HepG2 (cell line): ENCODE measurements around the gene MAT2A. TPM values are rescaled to one million over a fixed set of nuclear protein-coding genes. Genes with fewer than 3 reads are reported as not detected.

Experiments used
- AKAP8 ChIP-seq: sonication (generic); formaldehyde crosslinking; IDR thresholded peaks from 2 replicates; pipeline ENCODE4 v1.5.1; 2020; ENCODE audit warnings: mild to moderate bottlenecking, missing genetic modification reagents
- CREBL2 ChIP-seq: sonication (generic); formaldehyde crosslinking; IDR thresholded peaks from 2 replicates; pipeline ENCODE4 v1.8.1; 2023; ENCODE audit warnings: missing genetic modification reagents, mild to moderate bottlenecking, borderline replicate concordance
- FOXC1 ChIP-seq: sonication (generic); formaldehyde crosslinking; IDR thresholded peaks from 2 replicates; pipeline ENCODE4 v1.8.0; 2022; ENCODE audit warnings: mild to moderate bottlenecking, missing genetic modification reagents, borderline replicate concordance
- FOXM1 ChIP-seq: sonication (generic); formaldehyde crosslinking; IDR thresholded peaks from 2 replicates; pipeline ENCODE4 v1.5.0; 2020; ENCODE audit warnings: missing genetic modification reagents
- GMEB2 ChIP-seq: IDR thresholded peaks from 2 replicates; pipeline ENCODE4 v1.6.1; 2016; ENCODE audit warnings: missing biosample characterization, missing genetic modification reagents, low read depth
- HOXA3 ChIP-seq: sonication (generic); formaldehyde crosslinking; IDR thresholded peaks from 2 replicates; pipeline ENCODE4 v1.5.0; 2020; ENCODE audit warnings: missing genetic modification reagents
- IKZF1 ChIP-seq: fragments of 450-650 bp; IDR thresholded peaks from 2 replicates; pipeline ENCODE4 v1.7.1; 2016
- MLX ChIP-seq: IDR thresholded peaks from 2 replicates; pipeline ENCODE4 v1.6.1; 2016
- MTERF4 ChIP-seq: sonication (generic); formaldehyde crosslinking; IDR thresholded peaks from 2 replicates; pipeline ENCODE4 v1.8.0; 2023; ENCODE audit warnings: mild to moderate bottlenecking, missing genetic modification reagents
- MZF1 ChIP-seq: sonication (generic); formaldehyde crosslinking; IDR thresholded peaks from 2 replicates; pipeline ENCODE4 v1.8.1; 2023; ENCODE audit warnings: mild to moderate bottlenecking, missing genetic modification reagents, borderline replicate concordance
- RXRA ChIP-seq: sonication (generic); formaldehyde crosslinking; IDR thresholded peaks from 2 replicates; pipeline ENCODE4 v1.5.1; 2020; ENCODE audit warnings: missing genetic modification reagents
- SP140L ChIP-seq: sonication (generic); formaldehyde crosslinking; IDR thresholded peaks from 2 replicates; pipeline ENCODE4 v1.4.0; 2020; ENCODE audit warnings: missing genetic modification reagents, borderline replicate concordance
- SSRP1 ChIP-seq: IDR thresholded peaks from 2 replicates; pipeline ENCODE4 v1.6.1; 2016; ENCODE audit warnings: control low read depth
- TOE1 ChIP-seq: sonication (generic); formaldehyde crosslinking; IDR thresholded peaks from 2 replicates; pipeline ENCODE4 v1.4.0; 2020; ENCODE audit warnings: mild to moderate bottlenecking, missing genetic modification reagents
- ZFP62 ChIP-seq: sonication (generic); formaldehyde crosslinking; IDR thresholded peaks from 2 replicates; pipeline ENCODE4 v1.4.0; 2020; ENCODE audit warnings: missing genetic modification reagents
- ZKSCAN5 ChIP-seq: sonication (generic); formaldehyde crosslinking; IDR thresholded peaks from 2 replicates; pipeline ENCODE4 v1.5.1; 2020; ENCODE audit warnings: mild to moderate bottlenecking, missing genetic modification reagents
- ZNF333 ChIP-seq: sonication (generic); formaldehyde crosslinking; IDR thresholded peaks from 2 replicates; pipeline ENCODE4 v1.4.0; 2020; ENCODE audit warnings: mild to moderate bottlenecking, missing genetic modification reagents, borderline replicate concordance
- ZNF34 ChIP-seq: sonication (generic); formaldehyde crosslinking; IDR thresholded peaks from 2 replicates; pipeline ENCODE4 v1.4.0; 2020; ENCODE audit warnings: mild to moderate bottlenecking, missing genetic modification reagents, borderline replicate concordance
- ZNF543 ChIP-seq: sonication (generic); formaldehyde crosslinking; IDR thresholded peaks from 2 replicates; pipeline ENCODE4 v1.4.0; 2020; ENCODE audit warnings: mild to moderate bottlenecking, missing genetic modification reagents
- ZNF691 ChIP-seq: sonication (generic); formaldehyde crosslinking; IDR thresholded peaks from 2 replicates; pipeline ENCODE4 v1.4.0; 2020; ENCODE audit warnings: missing genetic modification reagents, low read depth, mild to moderate bottlenecking, borderline replicate concordance
- ZNF720 ChIP-seq: sonication (generic); formaldehyde crosslinking; IDR thresholded peaks from 2 replicates; pipeline ENCODE4 v1.4.0; 2020; ENCODE audit warnings: missing genetic modification reagents
- ZNF746 ChIP-seq: sonication (generic); formaldehyde crosslinking; IDR thresholded peaks from 2 replicates; pipeline ENCODE4 v1.8.0; 2022; ENCODE audit warnings: mild to moderate bottlenecking, missing genetic modification reagents
- polyA plus RNA-seq, 8 experiments: library from polyadenylated mRNA; depleted of rRNA in 3 of 8; stranded (reverse) in 7 of 8; unstranded in 1 of 8; fragments of >200 nt; fragmentation: Illumina TruSeq in 4 of 8; extraction: Trizol in 4 of 8; gene quantifications; 2 replicates each; pipeline versions ENCODE4 v1.2.1 to v1.2.3, GENCODE V29; 2011 to 2016; ENCODE audit warnings: low read depth in 4 of 8, missing spikeins in 1 of 8, mixed read lengths in 1 of 8; ENCODE audit not compliant: insufficient read depth in 1 of 8
- total RNA-seq, 5 experiments: library from RNA; depleted of rRNA; stranded (reverse); fragments of >200 nt; fragmentation: Illumina TruSeq; extraction: Trizol; gene quantifications; 2 replicates each; pipeline ENCODE4 v1.2.3, GENCODE V29; 2016; ENCODE audit warnings: low read depth in 1 of 5

MAT2A gene
- total and polyA plus RNA-seq, 2 of the 13 experiments (the other 11 are each of a cell fraction or from before 2014, with no cell fraction given), result 155 to 331 TPM

GRCh38 chr2:85561280-85562212, 22.6 kb downstream of the MAT2A start, which contains the start of gene GGCX (continued):
- TF ChIP-seq ZKSCAN5 (CRISPR knock-in tag) (no peak; the same call in none of the 2 replicates), CREBL2 (CRISPR knock-in tag) (no peak; the same call in 1 of the 2 replicates), GMEB2 (CRISPR knock-in tag) (peak; percentile 52; the same call in 1 of the 2 replicates), ZNF691 (CRISPR knock-in tag) (peak; percentile 75; the same call in 1 of the 2 replicates), ZNF543 (CRISPR knock-in tag) (peak; percentile 82; the same call in 1 of the 2 replicates), MTERF4 (peak; percentile 77; the same call in 1 of the 2 replicates), SSRP1 (CRISPR knock-in tag) (peak; percentile 58; the same call in 1 of the 2 replicates), FOXC1 (CRISPR knock-in tag) (peak; percentile 96), IKZF1 (no peak), HOXA3 (CRISPR knock-in tag) (peak; percentile 82), MZF1 (CRISPR knock-in tag) (0 out of 2 replicates have a peak, but pooled peaks have one; percentile 33), ZNF746 (CRISPR knock-in tag) (peak; percentile 50; the same call in 1 of the 2 replicates), TOE1 (CRISPR knock-in tag) (0 out of 2 replicates have a peak, but pooled peaks have one; percentile 39), MLX (CRISPR knock-in tag) (no peak), SP140L (CRISPR knock-in tag) (no peak; the same call in 1 of the 2 replicates), ZNF333 (peak; percentile 89; the same call in 1 of the 2 replicates), ZNF34 (CRISPR knock-in tag) (peak; percentile 55; the same call in 1 of the 2 replicates), FOXM1 (CRISPR knock-in tag) (no peak), AKAP8 (CRISPR knock-in tag) (no peak), ZNF720 (CRISPR knock-in tag) (no peak), RXRA (CRISPR knock-in tag) (peak; percentile 71; the same call in 1 of the 2 replicates), ZFP62 (no peak)
